HL-60 (cell line): ENCODE data around the gene PTPRD.

Source experiments
- DNase-seq, 2 experiments: peaks; one replicate each; pipeline ENCODE4 v3.0.0-alpha.2; 2010 to 2020; ENCODE audit warnings: low read depth in 1 of 2, low spot score in 1 of 2
- H3K27ac ChIP-seq: fragments of 250-450 bp; sonication (Bioruptor Pico); replicated peaks from 2 replicates; pipeline ENCODE4 v1.5.1; 2020; ENCODE audit warnings: mild to moderate bottlenecking, moderate library complexity
- H3K27me3 ChIP-seq: fragments of 250-450 bp; sonication (Bioruptor Pico); 2 replicates; pipeline ENCODE4 v1.5.1; 2021; ENCODE audit warnings: mild to moderate bottlenecking, moderate library complexity; ENCODE audit not compliant: insufficient read depth, poor library complexity, severe bottlenecking
- H3K4me3 ChIP-seq: replicated peaks from 2 replicates; pipeline ENCODE4 v1.5.1; 2011; ENCODE audit warnings: mild to moderate bottlenecking, control low read depth, low read length; ENCODE audit not compliant: insufficient read depth
- GABPA ChIP-seq: IDR thresholded peaks from 2 replicates; pipeline ENCODE4 v1.6.1; 2012; ENCODE audit warnings: low read depth
- POLR2AphosphoS5 ChIP-seq: IDR thresholded peaks from 2 replicates; pipeline ENCODE4 v1.6.1; 2012; ENCODE audit warnings: low read depth
- SPI1 ChIP-seq: IDR thresholded peaks from 2 replicates; pipeline ENCODE4 v1.6.1; 2012; ENCODE audit warnings: low read depth, mild to moderate bottlenecking, borderline replicate concordance
- TF ChIP-seq, protein P1 (sequence below): IDR thresholded peaks from one replicate; pipeline ENCODE4 v1.5.1; 2011; ENCODE audit warnings: low read length, control low read depth, inconsistent platforms; ENCODE audit not compliant: insufficient read depth
- TF ChIP-seq, protein P2 (sequence below): IDR thresholded peaks from 2 replicates; pipeline ENCODE4 v1.6.1; 2012; ENCODE audit warnings: low read depth; ENCODE audit not compliant: insufficient replicate concordance

Gene PTPRD

DNA sequence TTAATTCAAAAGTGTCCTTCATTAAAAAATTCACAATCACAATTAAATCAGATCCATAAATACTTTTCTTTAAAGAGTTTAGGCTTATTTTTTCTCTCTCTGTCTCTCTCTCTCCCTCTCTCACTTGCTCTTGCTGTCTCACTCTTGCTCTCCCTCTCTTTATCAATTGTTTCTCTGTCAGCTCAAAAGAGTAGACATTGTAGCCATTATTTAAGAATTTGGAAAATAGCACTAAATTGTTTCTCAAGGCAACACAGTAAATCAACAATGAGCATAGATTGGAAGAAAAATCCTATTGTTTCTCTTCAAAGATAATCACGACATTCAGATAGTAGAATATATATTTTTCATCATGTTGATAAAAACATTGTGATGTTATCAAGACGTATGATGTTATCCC, 1114.0 kb downstream of the PTPRD start:
- TF ChIP-seq, protein P1, sequence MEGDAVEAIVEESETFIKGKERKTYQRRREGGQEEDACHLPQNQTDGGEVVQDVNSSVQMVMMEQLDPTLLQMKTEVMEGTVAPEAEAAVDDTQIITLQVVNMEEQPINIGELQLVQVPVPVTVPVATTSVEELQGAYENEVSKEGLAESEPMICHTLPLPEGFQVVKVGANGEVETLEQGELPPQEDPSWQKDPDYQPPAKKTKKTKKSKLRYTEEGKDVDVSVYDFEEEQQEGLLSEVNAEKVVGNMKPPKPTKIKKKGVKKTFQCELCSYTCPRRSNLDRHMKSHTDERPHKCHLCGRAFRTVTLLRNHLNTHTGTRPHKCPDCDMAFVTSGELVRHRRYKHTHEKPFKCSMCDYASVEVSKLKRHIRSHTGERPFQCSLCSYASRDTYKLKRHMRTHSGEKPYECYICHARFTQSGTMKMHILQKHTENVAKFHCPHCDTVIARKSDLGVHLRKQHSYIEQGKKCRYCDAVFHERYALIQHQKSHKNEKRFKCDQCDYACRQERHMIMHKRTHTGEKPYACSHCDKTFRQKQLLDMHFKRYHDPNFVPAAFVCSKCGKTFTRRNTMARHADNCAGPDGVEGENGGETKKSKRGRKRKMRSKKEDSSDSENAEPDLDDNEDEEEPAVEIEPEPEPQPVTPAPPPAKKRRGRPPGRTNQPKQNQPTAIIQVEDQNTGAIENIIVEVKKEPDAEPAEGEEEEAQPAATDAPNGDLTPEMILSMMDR, result no peak
- no peak for TF ChIP-seq SPI1
- TF ChIP-seq POLR2AphosphoS5, result no peak
- TF ChIP-seq GABPA, result no peak
- TF ChIP-seq, protein P2, sequence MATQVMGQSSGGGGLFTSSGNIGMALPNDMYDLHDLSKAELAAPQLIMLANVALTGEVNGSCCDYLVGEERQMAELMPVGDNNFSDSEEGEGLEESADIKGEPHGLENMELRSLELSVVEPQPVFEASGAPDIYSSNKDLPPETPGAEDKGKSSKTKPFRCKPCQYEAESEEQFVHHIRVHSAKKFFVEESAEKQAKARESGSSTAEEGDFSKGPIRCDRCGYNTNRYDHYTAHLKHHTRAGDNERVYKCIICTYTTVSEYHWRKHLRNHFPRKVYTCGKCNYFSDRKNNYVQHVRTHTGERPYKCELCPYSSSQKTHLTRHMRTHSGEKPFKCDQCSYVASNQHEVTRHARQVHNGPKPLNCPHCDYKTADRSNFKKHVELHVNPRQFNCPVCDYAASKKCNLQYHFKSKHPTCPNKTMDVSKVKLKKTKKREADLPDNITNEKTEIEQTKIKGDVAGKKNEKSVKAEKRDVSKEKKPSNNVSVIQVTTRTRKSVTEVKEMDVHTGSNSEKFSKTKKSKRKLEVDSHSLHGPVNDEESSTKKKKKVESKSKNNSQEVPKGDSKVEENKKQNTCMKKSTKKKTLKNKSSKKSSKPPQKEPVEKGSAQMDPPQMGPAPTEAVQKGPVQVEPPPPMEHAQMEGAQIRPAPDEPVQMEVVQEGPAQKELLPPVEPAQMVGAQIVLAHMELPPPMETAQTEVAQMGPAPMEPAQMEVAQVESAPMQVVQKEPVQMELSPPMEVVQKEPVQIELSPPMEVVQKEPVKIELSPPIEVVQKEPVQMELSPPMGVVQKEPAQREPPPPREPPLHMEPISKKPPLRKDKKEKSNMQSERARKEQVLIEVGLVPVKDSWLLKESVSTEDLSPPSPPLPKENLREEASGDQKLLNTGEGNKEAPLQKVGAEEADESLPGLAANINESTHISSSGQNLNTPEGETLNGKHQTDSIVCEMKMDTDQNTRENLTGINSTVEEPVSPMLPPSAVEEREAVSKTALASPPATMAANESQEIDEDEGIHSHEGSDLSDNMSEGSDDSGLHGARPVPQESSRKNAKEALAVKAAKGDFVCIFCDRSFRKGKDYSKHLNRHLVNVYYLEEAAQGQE, result no peak
- no peak overlapping the region for H3K27ac ChIP-seq
- H3K27me3 ChIP-seq, result no peaks in the 10 kb centered on the region
- DNase-seq, result no peak
- no peak overlapping the region for H3K4me3 ChIP-seq

DNA sequence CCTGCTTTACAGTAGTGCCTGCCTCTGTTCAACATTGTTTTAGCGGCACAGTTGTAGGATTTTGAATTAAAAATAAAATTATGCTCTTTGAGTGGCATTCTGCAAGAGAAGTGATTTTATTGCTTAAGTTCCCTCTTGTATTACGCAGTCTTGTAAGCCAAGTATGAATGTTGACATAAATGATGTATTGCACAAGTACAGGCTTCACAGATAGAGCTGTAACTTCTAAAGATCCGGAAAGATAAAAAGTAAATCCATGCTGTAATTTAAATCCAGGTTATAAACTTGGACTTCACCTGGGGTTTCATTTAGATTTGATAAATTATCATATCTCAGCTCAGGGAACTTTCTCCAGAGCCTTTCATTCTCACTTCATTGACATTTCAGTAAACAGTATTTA, 1114.7 kb downstream of the PTPRD start:
- no peak overlapping the region for H3K27ac ChIP-seq
- TF ChIP-seq POLR2AphosphoS5 (no peak), SPI1 (no peak), GABPA (no peak)
- TF ChIP-seq, protein P1, result no peak
- TF ChIP-seq, protein P2, result no peak
- no peak overlapping the region for H3K4me3 ChIP-seq
- peak; percentile 1 for DNase-seq
- no peaks in the 10 kb centered on the region for H3K27me3 ChIP-seq

DNA sequence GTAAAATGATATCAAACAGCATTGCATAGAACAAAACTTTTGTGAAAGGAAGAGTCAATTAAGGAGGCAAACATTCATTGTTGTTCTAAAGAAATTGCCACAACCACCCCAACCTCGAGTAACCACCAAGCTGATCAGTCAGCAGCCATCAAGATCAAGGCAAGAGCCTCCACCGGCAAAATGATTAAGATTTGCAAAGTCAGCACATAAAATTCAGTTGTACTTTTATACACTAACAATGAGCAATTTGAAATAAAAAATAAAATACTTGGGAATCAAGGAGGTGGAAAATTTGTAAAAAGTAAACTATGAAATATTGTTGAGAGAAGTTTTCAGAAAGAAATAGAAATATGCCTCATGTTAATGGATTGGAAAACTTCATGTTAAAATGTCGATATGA, 1118.5 kb downstream of the PTPRD start:
- H3K4me3 ChIP-seq, result no peak overlapping the region
- TF ChIP-seq, protein P2, result no peak
- TF ChIP-seq, protein P1, result no peak
- H3K27me3 ChIP-seq, result no peaks in the 10 kb centered on the region
- H3K27ac ChIP-seq, result no peak overlapping the region
- DNase-seq, result no peak
